SK-N-SH (cell line): ENCODE results near the gene GLT6D1. TPM values are rescaled to one million over a fixed set of nuclear protein-coding genes. Genes with fewer than 3 reads are reported as not detected.

ENCODE experiments used
- CTCF ChIA-PET: fragments of 300-600, 350-600 bp; formaldehyde crosslinking; extraction: SDS; loops from one replicate; lab custom pipeline; 2021; lab: Yijun Ruan, JAX
- POLR2A ChIA-PET: fragments of 350-600 bp; sonication (Branson Sonifier 250); formaldehyde crosslinking; extraction: SDS; loops from one replicate; lab custom pipeline; 2020; ENCODE audit warnings: antibody characterized with exemption, inconsistent platforms; lab: Yijun Ruan, JAX
- DNase-seq: peaks from one replicate; pipeline ENCODE4 v3.0.0; 2012
- H2AFZ ChIP-seq: fragments of 200-600 bp; sonication (generic); 2 replicates; pipeline ENCODE4 v1.8.1; 2016; ENCODE audit warnings: antibody characterized with exemption, mild to moderate bottlenecking, low read depth
- H3F3A ChIP-seq: fragments of 200-600 bp; sonication (generic); replicated peaks from 2 replicates; pipeline ENCODE3; 2016; ENCODE audit warnings: antibody characterized with exemption, mild to moderate bottlenecking; ENCODE audit not compliant: insufficient read depth
- H3K27ac ChIP-seq, 2 experiments: fragments of 200-500 bp in 1 of 2; fragments of 200-600 bp in 1 of 2; sonication (Bioruptor generic) in 1 of 2; sonication (generic), shearing (Covaris generic) in 1 of 2; 2 replicates each; pipeline versions ENCODE4 v1.5.1 to v1.6.1; 2014 to 2016; ENCODE audit warnings: low read depth in 2 of 2, inconsistent platforms in 1 of 2, low read length in 1 of 2, mild to moderate bottlenecking in 1 of 2, mixed read lengths in 1 of 2
- H3K27me3 ChIP-seq: fragments of 200-600 bp; sonication (generic), shearing (Covaris generic); 2 replicates; pipeline ENCODE4 v1.6.1; 2016; ENCODE audit warnings: mixed run types; ENCODE audit not compliant: insufficient read depth
- H3K36me3 ChIP-seq, 2 experiments: fragments of 200-500 bp in 1 of 2; fragments of 200-600 bp in 1 of 2; sonication (Bioruptor generic) in 1 of 2; sonication (generic) in 1 of 2; replicated peaks in 1 of 2; 2 replicates each; pipeline versions ENCODE3 to v1.5.1; 2014 to 2016; ENCODE audit warnings: low read length in 1 of 2, mild to moderate bottlenecking in 1 of 2; ENCODE audit not compliant: insufficient read depth in 2 of 2, control insufficient read depth in 1 of 2
- H3K4me1 ChIP-seq, 2 experiments: fragments of 200-500 bp in 1 of 2; fragments of 200-600 bp in 1 of 2; sonication (Bioruptor generic) in 1 of 2; sonication (generic), shearing (Covaris generic) in 1 of 2; 2 replicates each; pipeline versions ENCODE4 v1.5.1 to v1.6.1; 2014 to 2016; ENCODE audit warnings: low read depth in 1 of 2, low read length in 1 of 2, mixed run types in 1 of 2; ENCODE audit not compliant: insufficient read depth in 2 of 2, control insufficient read depth in 1 of 2
- H3K4me2 ChIP-seq: fragments of 200-600 bp; sonication (generic), shearing (Covaris generic); 2 replicates; pipeline ENCODE4 v1.6.1; 2017; ENCODE audit warnings: mixed run types
- H3K4me3 ChIP-seq, 2 experiments: fragments of 200-500 bp in 1 of 2; fragments of 200-600 bp in 1 of 2; sonication (Bioruptor generic) in 1 of 2; sonication (generic), shearing (Covaris generic) in 1 of 2; 2 replicates each; pipeline versions ENCODE4 v1.5.1 to v1.8.1; 2014 to 2016; ENCODE audit warnings: low read depth in 2 of 2, inconsistent platforms in 1 of 2, low read length in 1 of 2, mild to moderate bottlenecking in 1 of 2, mixed read lengths in 1 of 2, moderate library complexity in 1 of 2
- H3K79me2 ChIP-seq: fragments of 200-600 bp; sonication (generic); 2 replicates; pipeline ENCODE4 v1.8.1; 2017; ENCODE audit warnings: mild to moderate bottlenecking; ENCODE audit not compliant: insufficient read depth
- H3K9ac ChIP-seq: fragments of 200-600 bp; sonication (generic); 2 replicates; pipeline ENCODE4 v1.6.1; 2017; ENCODE audit warnings: mixed run types
- H3K9me2 ChIP-seq: fragments of 200-600 bp; sonication (generic); 2 replicates; pipeline ENCODE4 v1.6.1; 2017; ENCODE audit warnings: mixed run types
- H3K9me3 ChIP-seq: fragments of 200-600 bp; sonication (generic); 2 replicates; pipeline ENCODE4 v1.6.1; 2017; ENCODE audit warnings: mixed run types, mild to moderate bottlenecking, moderate library complexity
- H4K20me1 ChIP-seq: fragments of 200-600 bp; sonication (generic); 2 replicates; pipeline ENCODE4 v1.6.1; 2017; ENCODE audit warnings: mild to moderate bottlenecking, mixed run types; ENCODE audit not compliant: insufficient read depth
- CHD2 ChIP-seq: fragments of 150-350 bp; IDR thresholded peaks from 2 replicates; pipeline ENCODE4 v1.6.1; 2018; ENCODE audit warnings: low read length; ENCODE audit not compliant: partially characterized antibody
- ELF1 ChIP-seq: IDR thresholded peaks from 2 replicates; pipeline ENCODE4 v1.4.0; 2012
- EP300 ChIP-seq, 2 experiments: IDR thresholded peaks; 2 replicates each; pipeline versions ENCODE4 v1.4.0 to v1.6.1; 2012; ENCODE audit warnings: borderline replicate concordance in 1 of 2, low read depth in 1 of 2, low read length in 1 of 2
- FOXM1 ChIP-seq: IDR thresholded peaks from 2 replicates; pipeline ENCODE4 v1.4.0; 2012; ENCODE audit warnings: low read depth, mild to moderate bottlenecking
- GABPA ChIP-seq: IDR thresholded peaks from 2 replicates; pipeline ENCODE4 v1.4.0; 2012; ENCODE audit warnings: low read depth, mild to moderate bottlenecking
- GATA2 ChIP-seq: sonication (generic); formaldehyde crosslinking; IDR thresholded peaks from 2 replicates; pipeline ENCODE4 v1.5.0; 2020; ENCODE audit warnings: mild to moderate bottlenecking, missing genetic modification reagents
- POLR2AphosphoS5 ChIP-seq: IDR thresholded peaks from 2 replicates; pipeline ENCODE4 v1.6.1; 2012; ENCODE audit warnings: low read depth, low read length
- RAD21 ChIP-seq: IDR thresholded peaks from 2 replicates; pipeline ENCODE4 v1.6.1; 2012; ENCODE audit warnings: mild to moderate bottlenecking, low read length
- RCOR1 ChIP-seq: fragments of 150-350 bp; IDR thresholded peaks from 2 replicates; pipeline ENCODE4 v1.6.1; 2017; ENCODE audit warnings: antibody characterized with exemption, low read length
- SIN3A ChIP-seq: IDR thresholded peaks from 2 replicates; pipeline ENCODE4 v1.6.1; 2012; ENCODE audit warnings: low read depth, mild to moderate bottlenecking, low read length, moderate library complexity, borderline replicate concordance
- TAF1 ChIP-seq: IDR thresholded peaks from 2 replicates; pipeline ENCODE4 v1.6.1; 2012; ENCODE audit warnings: low read depth, mild to moderate bottlenecking, low read length, moderate library complexity, borderline replicate concordance
- WGBS: methylation state at CpG from one replicate; pipeline ENCODE4 v1.1.6; 2017; ENCODE audit warnings: low lambda C conversion rate; 5-methylcytosine and 5-hydroxymethylcytosine counted together
- polyA plus RNA-seq, 3 experiments: library from polyadenylated mRNA; depleted of rRNA; stranded (reverse); fragments of >200 nt; gene quantifications; 2 replicates each; pipeline ENCODE4 v1.2.3, GENCODE V29; 2012
- TF ChIP-seq, protein P1 (sequence below): IDR thresholded peaks from 2 replicates; pipeline ENCODE4 v1.4.0; 2012; ENCODE audit warnings: low read depth, borderline replicate concordance
- TF ChIP-seq, protein P2 (sequence below): fragments of 150-350 bp; IDR thresholded peaks from 2 replicates; pipeline ENCODE4 v1.6.1; 2017; ENCODE audit warnings: antibody characterized with exemption, low read length, low read depth, borderline replicate concordance
- TF ChIP-seq, protein P3 (sequence below): fragments of 200-600 bp; sonication (generic); IDR thresholded peaks from 2 replicates; pipeline ENCODE4 v1.6.1; 2017; ENCODE audit warnings: antibody characterized with exemption, mild to moderate bottlenecking, moderate library complexity
- TF ChIP-seq, protein P4 (sequence below): IDR thresholded peaks from 2 replicates; pipeline ENCODE4; 2012
- TF ChIP-seq, protein P5 (sequence below): IDR thresholded peaks from 2 replicates; pipeline ENCODE4 v1.4.0; 2012; ENCODE audit warnings: low read depth, borderline replicate concordance

GLT6D1 gene
- polyA plus RNA-seq, 1 of the 3 experiments (the other 2 are of a cell fraction) = not detected

DNA sequence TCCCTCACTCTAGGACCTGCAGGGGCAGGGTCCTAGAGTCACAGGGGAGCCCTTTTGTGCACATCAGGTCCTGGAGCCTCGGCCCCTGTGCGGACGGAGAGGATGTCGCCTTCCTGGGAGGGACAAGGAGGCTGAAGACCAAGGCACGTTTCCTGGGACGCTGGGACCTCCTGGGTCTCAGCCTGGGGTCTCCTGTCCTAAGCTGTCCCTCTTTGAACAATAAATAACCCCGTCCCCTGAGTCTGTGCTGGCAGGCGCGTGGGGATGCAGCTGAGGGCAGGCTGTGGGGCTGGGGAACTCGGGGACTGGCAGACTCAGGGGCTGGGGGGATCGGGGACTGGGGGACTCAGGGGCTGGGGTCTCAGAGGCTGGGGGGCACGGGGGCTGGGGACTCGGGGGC is 46.7 kb downstream of the GLT6D1 start:
- H3K9me3 ChIP-seq = no peaks in the 10 kb centered on the region
- ChIA-PET CTCF (interaction anchor here (0.6 to 3.4 kb wide), 4 partner anchors 9 to 380 kb away, joined by 3 to 19 read pairs (median 6); no protein-coding TSS in a partner anchor), POLR2A (no interaction called here)
- no peaks in the 10 kb centered on the region for H3K79me2 ChIP-seq
- no peak overlapping the region for H3K4me3 ChIP-seq
- H3K4me2 ChIP-seq = no peak overlapping the region
- TF ChIP-seq GABPA (no peak), FOXM1 (no peak), POLR2AphosphoS5 (no peak), SIN3A (no peak), TAF1 (no peak), GATA2 (CRISPR knock-in tag) (no peak)
- TF ChIP-seq, protein P1, sequence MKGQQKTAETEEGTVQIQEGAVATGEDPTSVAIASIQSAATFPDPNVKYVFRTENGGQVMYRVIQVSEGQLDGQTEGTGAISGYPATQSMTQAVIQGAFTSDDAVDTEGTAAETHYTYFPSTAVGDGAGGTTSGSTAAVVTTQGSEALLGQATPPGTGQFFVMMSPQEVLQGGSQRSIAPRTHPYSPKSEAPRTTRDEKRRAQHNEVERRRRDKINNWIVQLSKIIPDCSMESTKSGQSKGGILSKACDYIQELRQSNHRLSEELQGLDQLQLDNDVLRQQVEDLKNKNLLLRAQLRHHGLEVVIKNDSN = no peak
- TF ChIP-seq, protein P2, sequence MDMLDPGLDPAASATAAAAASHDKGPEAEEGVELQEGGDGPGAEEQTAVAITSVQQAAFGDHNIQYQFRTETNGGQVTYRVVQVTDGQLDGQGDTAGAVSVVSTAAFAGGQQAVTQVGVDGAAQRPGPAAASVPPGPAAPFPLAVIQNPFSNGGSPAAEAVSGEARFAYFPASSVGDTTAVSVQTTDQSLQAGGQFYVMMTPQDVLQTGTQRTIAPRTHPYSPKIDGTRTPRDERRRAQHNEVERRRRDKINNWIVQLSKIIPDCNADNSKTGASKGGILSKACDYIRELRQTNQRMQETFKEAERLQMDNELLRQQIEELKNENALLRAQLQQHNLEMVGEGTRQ = no peak
- no peaks in the 10 kb centered on the region for H3F3A ChIP-seq
- H3K27ac ChIP-seq = no peak overlapping the region; a peak in 1 of 4 replicates
- H3K9me2 ChIP-seq = no peaks in the 10 kb centered on the region
- peaks cover 0 to 4% of the 10 kb centered on the region in 2 experiments; a peak in 1 of 4 replicates for H3K4me1 ChIP-seq
- H3K36me3 ChIP-seq = no peaks in the 10 kb centered on the region
- no peak overlapping the region for H3K9ac ChIP-seq
- no peak for DNase-seq
- H4K20me1 ChIP-seq = no peaks in the 10 kb centered on the region
- WGBS = 63% methylated on average over 3 of the region's 13 CpGs
- H2AFZ ChIP-seq = no peak overlapping the region
- no peaks in the 10 kb centered on the region for H3K27me3 ChIP-seq

DNA sequence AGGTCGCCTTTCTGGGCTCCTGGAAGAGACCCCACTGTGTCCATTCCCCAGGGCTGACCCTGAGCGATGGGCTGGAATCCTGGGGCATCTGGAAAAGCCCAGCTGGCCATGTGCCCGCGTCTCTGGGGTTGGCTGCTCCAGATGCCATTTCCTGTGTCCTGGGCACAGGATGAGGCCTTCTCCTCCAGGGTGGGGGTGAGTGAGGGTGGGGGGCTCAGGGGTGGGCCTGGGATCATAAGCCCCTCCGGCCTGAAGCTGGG is 47.1 kb downstream of the GLT6D1 start:
- H3F3A ChIP-seq = no peaks in the 10 kb centered on the region
- no peaks in the 10 kb centered on the region for H3K36me3 ChIP-seq
- H3K9me2 ChIP-seq = no peaks in the 10 kb centered on the region
- WGBS = 70% methylated on average over 1 of the region's 5 CpGs
- H3K79me2 ChIP-seq = no peaks in the 10 kb centered on the region
- H3K4me1 ChIP-seq = peaks cover 0 to 4% of the 10 kb centered on the region in 2 experiments; a peak in 1 of 4 replicates
- no peaks in the 10 kb centered on the region for H3K9me3 ChIP-seq
- no peaks in the 10 kb centered on the region for H3K27me3 ChIP-seq
- peak; percentile 70 for DNase-seq
- TF ChIP-seq RAD21 = no peak
- TF ChIP-seq, protein P3, sequence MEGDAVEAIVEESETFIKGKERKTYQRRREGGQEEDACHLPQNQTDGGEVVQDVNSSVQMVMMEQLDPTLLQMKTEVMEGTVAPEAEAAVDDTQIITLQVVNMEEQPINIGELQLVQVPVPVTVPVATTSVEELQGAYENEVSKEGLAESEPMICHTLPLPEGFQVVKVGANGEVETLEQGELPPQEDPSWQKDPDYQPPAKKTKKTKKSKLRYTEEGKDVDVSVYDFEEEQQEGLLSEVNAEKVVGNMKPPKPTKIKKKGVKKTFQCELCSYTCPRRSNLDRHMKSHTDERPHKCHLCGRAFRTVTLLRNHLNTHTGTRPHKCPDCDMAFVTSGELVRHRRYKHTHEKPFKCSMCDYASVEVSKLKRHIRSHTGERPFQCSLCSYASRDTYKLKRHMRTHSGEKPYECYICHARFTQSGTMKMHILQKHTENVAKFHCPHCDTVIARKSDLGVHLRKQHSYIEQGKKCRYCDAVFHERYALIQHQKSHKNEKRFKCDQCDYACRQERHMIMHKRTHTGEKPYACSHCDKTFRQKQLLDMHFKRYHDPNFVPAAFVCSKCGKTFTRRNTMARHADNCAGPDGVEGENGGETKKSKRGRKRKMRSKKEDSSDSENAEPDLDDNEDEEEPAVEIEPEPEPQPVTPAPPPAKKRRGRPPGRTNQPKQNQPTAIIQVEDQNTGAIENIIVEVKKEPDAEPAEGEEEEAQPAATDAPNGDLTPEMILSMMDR = no peak
- no peak for TF ChIP-seq CHD2
- TF ChIP-seq ELF1 = no peak
- no peak for TF ChIP-seq GABPA
- no peak for TF ChIP-seq EP300 (IDR thresholded peaks at IDR 0.05; ENCODE audit: borderline replicate concordance in 1 of 2, low read depth in 1 of 2, low read length in 1 of 2)
- no peak for TF ChIP-seq RCOR1
- TF ChIP-seq, protein P4, sequence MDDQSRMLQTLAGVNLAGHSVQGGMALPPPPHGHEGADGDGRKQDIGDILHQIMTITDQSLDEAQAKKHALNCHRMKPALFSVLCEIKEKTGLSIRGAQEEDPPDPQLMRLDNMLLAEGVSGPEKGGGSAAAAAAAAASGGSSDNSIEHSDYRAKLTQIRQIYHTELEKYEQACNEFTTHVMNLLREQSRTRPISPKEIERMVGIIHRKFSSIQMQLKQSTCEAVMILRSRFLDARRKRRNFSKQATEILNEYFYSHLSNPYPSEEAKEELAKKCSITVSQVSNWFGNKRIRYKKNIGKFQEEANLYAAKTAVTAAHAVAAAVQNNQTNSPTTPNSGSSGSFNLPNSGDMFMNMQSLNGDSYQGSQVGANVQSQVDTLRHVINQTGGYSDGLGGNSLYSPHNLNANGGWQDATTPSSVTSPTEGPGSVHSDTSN = no peak
- TF ChIP-seq, protein P1 = no peak
- TF ChIP-seq, protein P5, sequence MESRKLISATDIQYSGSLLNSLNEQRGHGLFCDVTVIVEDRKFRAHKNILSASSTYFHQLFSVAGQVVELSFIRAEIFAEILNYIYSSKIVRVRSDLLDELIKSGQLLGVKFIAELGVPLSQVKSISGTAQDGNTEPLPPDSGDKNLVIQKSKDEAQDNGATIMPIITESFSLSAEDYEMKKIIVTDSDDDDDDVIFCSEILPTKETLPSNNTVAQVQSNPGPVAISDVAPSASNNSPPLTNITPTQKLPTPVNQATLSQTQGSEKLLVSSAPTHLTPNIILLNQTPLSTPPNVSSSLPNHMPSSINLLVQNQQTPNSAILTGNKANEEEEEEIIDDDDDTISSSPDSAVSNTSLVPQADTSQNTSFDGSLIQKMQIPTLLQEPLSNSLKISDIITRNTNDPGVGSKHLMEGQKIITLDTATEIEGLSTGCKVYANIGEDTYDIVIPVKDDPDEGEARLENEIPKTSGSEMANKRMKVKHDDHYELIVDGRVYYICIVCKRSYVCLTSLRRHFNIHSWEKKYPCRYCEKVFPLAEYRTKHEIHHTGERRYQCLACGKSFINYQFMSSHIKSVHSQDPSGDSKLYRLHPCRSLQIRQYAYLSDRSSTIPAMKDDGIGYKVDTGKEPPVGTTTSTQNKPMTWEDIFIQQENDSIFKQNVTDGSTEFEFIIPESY = no peak
- ChIA-PET CTCF (interaction anchor here (0.6 to 3.4 kb wide), 4 partner anchors 9 to 381 kb away, joined by 3 to 19 read pairs (median 6); no protein-coding TSS in a partner anchor), POLR2A (no interaction called here)
- no peak overlapping the region for H2AFZ ChIP-seq
- H3K4me2 ChIP-seq = no peak overlapping the region
- no peak overlapping the region for H3K4me3 ChIP-seq
- H3K27ac ChIP-seq = no peak overlapping the region
- H4K20me1 ChIP-seq = no peaks in the 10 kb centered on the region
- no peak overlapping the region for H3K9ac ChIP-seq
